ENCODE results near the gene TNPO2. TPM values are rescaled to one million over a fixed set of nuclear protein-coding genes. Genes with fewer than 3 reads are reported as not detected.

Gene TNPO2
- total RNA-seq, 1 donor from 2014 or later: 76.3 TPM

- peak overlapping the region; percentile 61 for H3K9ac ChIP-seq (ENCODE audit: low read length)
- FAIRE-seq (no peak), DNase-seq (ENCODE audit: low read depth) (peak; percentile 37)
- H3K4me1 Mint-ChIP-seq (ENCODE audit: low read depth, unreplicated experiment): no peaks in the 10 kb centered on the region
- peak overlapping the region; percentile 99 for H3K4me2 ChIP-seq (ENCODE audit: low read length)
- no peaks in the 10 kb centered on the region for H4K20me1 ChIP-seq (ENCODE audit: insufficient read depth, low read length)
- H3K79me2 ChIP-seq (ENCODE audit: insufficient read depth, low read length): no peaks in the 10 kb centered on the region
- peak overlapping the region; percentile 70 for H3K4me3 ChIP-seq (ENCODE audit: insufficient read depth, low read depth, low read length)
- peaks cover 5% of the 10 kb centered on the region for H3K27me3 Mint-ChIP-seq (ENCODE audit: low read depth, unreplicated experiment)
- H3K27me3 ChIP-seq (ENCODE audit: insufficient read depth, low read length): no peaks in the 10 kb centered on the region
- H3K4me3 Mint-ChIP-seq (ENCODE audit: unreplicated experiment): no peak overlapping the region
- H3K9me3 ChIP-seq (ENCODE audit: insufficient read depth, low read depth, low read length): no peaks in the 10 kb centered on the region
- no peaks in the 10 kb centered on the region for H3K36me3 ChIP-seq (ENCODE audit: insufficient read depth, low read length)
- peaks cover 26% of the 10 kb centered on the region for H3K36me3 Mint-ChIP-seq (ENCODE audit: low read depth, unreplicated experiment)
- no peak overlapping the region for H3K27ac ChIP-seq (ENCODE audit: low read depth, low read length)
- H3K27ac Mint-ChIP-seq (ENCODE audit: unreplicated experiment): no peak overlapping the region
- TF ChIP-seq CTCF (IDR thresholded peaks at IDR 0.05; ENCODE audit: insufficient read depth, low read depth, low read length): peak; percentile 31
- no peak for TF ChIP-seq EZH2 (IDR thresholded peaks at IDR 0.05; ENCODE audit: insufficient read depth, low read length)
- peak overlapping the region; percentile 97 for H2AFZ ChIP-seq (ENCODE audit: low read depth, low read length)
- H3K9me3 Mint-ChIP-seq (ENCODE audit: unreplicated experiment): no peaks in the 10 kb centered on the region
- no peaks in the 10 kb centered on the region for H3K4me1 ChIP-seq (ENCODE audit: insufficient read depth, low read length)
Observed at GRCh38 chr19:12766051-12766521, 42.4 kb upstream of the TNPO2 start.

- Histone ChIP-seq H3K27me3 (ENCODE audit: insufficient read depth, low read length) (no peaks in the 10 kb centered on the region), H3K9ac (ENCODE audit: low read length) (no peak overlapping the region), H3K4me1 (ENCODE audit: insufficient read depth, low read length) (no peaks in the 10 kb centered on the region), H3K4me2 (ENCODE audit: low read length) (no peak overlapping the region), H3K9me3 (ENCODE audit: insufficient read depth, low read depth, low read length) (no peaks in the 10 kb centered on the region), H3K79me2 (ENCODE audit: insufficient read depth, low read length) (no peaks in the 10 kb centered on the region), H3K27ac (ENCODE audit: low read depth, low read length) (no peak overlapping the region), H3K4me3 (ENCODE audit: insufficient read depth, low read depth, low read length) (no peak overlapping the region), H2AFZ (ENCODE audit: low read depth, low read length) (no peak overlapping the region), H4K20me1 (ENCODE audit: insufficient read depth, low read length) (no peaks in the 10 kb centered on the region), H3K36me3 (ENCODE audit: insufficient read depth, low read length) (no peaks in the 10 kb centered on the region)
- TF ChIP-seq CTCF (IDR thresholded peaks at IDR 0.05; ENCODE audit: insufficient read depth, low read depth, low read length): no peak
- no peak for TF ChIP-seq EZH2 (IDR thresholded peaks at IDR 0.05; ENCODE audit: insufficient read depth, low read length)
- no peak for DNase-seq (ENCODE audit: low read depth)
- FAIRE-seq: no peak
- Mint-ChIP-seq H3K9me3 (ENCODE audit: unreplicated experiment) (no peaks in the 10 kb centered on the region), H3K27me3 (ENCODE audit: low read depth, unreplicated experiment) (no peaks in the 10 kb centered on the region), H3K4me1 (ENCODE audit: low read depth, unreplicated experiment) (no peaks in the 10 kb centered on the region), H3K36me3 (ENCODE audit: low read depth, unreplicated experiment) (peaks cover 22% of the 10 kb centered on the region), H3K4me3 (ENCODE audit: unreplicated experiment) (no peak overlapping the region), H3K27ac (ENCODE audit: unreplicated experiment) (no peak overlapping the region)
Observed at GRCh38 chr19:12764698-12765097, 41.0 kb upstream of the TNPO2 start.

GRCh38 chr19:12763100-12763499 is 39.4 kb upstream of the TNPO2 start:
- FAIRE-seq: no peak
- Mint-ChIP-seq H3K4me3 (ENCODE audit: unreplicated experiment) (no peak overlapping the region), H3K27me3 (ENCODE audit: low read depth, unreplicated experiment) (no peaks in the 10 kb centered on the region), H3K27ac (ENCODE audit: unreplicated experiment) (no peak overlapping the region), H3K9me3 (ENCODE audit: unreplicated experiment) (no peaks in the 10 kb centered on the region), H3K36me3 (ENCODE audit: low read depth, unreplicated experiment) (peaks cover 22% of the 10 kb centered on the region), H3K4me1 (ENCODE audit: low read depth, unreplicated experiment) (no peaks in the 10 kb centered on the region)
- H3K27ac ChIP-seq (ENCODE audit: low read depth, low read length): no peak overlapping the region
- no peak overlapping the region for H3K4me3 ChIP-seq (ENCODE audit: insufficient read depth, low read depth, low read length)
- no peak overlapping the region for H2AFZ ChIP-seq (ENCODE audit: low read depth, low read length)
- H3K9me3 ChIP-seq (ENCODE audit: insufficient read depth, low read depth, low read length): no peaks in the 10 kb centered on the region
- no peak for TF ChIP-seq EZH2 (IDR thresholded peaks at IDR 0.05; ENCODE audit: insufficient read depth, low read length)
- TF ChIP-seq CTCF (IDR thresholded peaks at IDR 0.05; ENCODE audit: insufficient read depth, low read depth, low read length): no peak
- no peak overlapping the region for H3K4me2 ChIP-seq (ENCODE audit: low read length)
- DNase-seq (ENCODE audit: low read depth): no peak
- H3K4me1 ChIP-seq (ENCODE audit: insufficient read depth, low read length): no peaks in the 10 kb centered on the region
- H3K36me3 ChIP-seq (ENCODE audit: insufficient read depth, low read length): no peaks in the 10 kb centered on the region
- H3K27me3 ChIP-seq (ENCODE audit: insufficient read depth, low read length): no peaks in the 10 kb centered on the region
- H3K79me2 ChIP-seq (ENCODE audit: insufficient read depth, low read length): no peaks in the 10 kb centered on the region
- H3K9ac ChIP-seq (ENCODE audit: low read length): no peak overlapping the region
- H4K20me1 ChIP-seq (ENCODE audit: insufficient read depth, low read length): no peaks in the 10 kb centered on the region

Measured in astrocyte (in vitro differentiated cells and primary cell).